HG02623 (cell line): ENCODE measurements around the gene EID2B.

Experiments
- ATAC-seq: cut with Tn5 transposase; IDR thresholded peaks from one replicate; pipeline ENCODE4 v1.9.1; 2021; ENCODE audit warnings: moderate library complexity; ENCODE audit not compliant: unreplicated experiment

The EID2B gene

DNA sequence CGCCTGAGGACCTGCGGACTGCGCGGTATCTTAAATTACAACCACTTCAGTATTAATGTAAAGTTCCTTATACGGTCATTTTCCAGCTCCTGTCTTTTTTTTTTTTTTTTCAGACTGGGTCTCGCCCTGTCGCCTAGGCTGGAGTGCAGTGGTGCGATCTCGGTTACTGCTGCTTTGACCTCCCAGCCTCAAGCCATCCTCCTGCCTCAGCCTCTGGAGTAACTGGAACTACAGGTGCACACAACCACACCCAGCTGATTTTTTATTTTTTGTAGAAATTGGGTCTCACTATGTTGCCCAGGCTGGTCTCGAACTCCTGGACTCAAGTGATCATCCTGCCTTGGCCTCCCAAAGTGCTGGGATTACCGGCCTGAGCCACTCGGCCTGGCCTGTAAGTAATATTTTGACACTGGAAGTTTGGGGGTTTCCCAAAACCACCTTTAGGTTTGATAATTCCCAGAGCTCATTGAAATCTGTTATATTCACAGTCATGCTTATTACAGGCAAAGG, 406 bp upstream of the EID2B start:
- no peak for ATAC-seq

DNA sequence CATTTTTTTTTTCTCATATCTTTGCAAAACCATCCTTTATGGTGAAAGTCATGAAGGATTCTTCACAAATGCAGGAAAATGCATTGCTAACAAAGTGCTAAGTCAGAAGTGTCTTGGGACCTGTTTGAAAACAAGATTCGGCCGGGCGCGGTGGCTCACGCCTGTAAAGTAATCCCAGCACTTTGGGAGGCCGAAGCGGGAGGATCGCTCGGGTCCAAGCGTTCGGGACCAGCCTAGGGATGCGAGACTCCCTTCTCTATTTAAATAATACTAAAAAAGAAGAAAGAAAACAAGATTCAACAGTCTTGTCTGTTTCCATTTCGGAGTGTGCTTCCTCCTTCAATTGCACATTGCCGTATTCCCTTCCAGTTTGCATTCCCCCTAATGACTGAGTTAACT, 819 bp downstream of the EID2B start:
- ATAC-seq = no peak

DNA sequence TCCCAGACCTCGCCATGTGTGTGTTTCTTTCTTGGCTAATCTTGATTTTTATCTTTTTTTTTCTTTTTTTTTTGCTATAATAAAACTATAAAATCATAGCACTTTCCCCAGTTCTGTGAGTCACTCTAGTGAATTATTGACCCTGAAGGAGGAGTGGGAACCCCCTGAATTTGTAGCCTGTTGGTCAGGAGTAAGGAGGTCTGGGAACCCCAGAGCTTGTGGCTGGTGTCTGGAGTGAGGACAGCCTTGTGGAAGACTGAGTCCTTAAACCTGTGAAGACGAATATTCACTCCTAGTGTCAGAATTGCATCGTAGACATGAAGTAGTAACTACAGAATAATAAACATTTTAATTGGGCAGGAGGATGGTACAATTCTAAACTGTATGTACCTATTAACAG, 7.4 kb downstream of the EID2B start:
- no peak for ATAC-seq

DNA sequence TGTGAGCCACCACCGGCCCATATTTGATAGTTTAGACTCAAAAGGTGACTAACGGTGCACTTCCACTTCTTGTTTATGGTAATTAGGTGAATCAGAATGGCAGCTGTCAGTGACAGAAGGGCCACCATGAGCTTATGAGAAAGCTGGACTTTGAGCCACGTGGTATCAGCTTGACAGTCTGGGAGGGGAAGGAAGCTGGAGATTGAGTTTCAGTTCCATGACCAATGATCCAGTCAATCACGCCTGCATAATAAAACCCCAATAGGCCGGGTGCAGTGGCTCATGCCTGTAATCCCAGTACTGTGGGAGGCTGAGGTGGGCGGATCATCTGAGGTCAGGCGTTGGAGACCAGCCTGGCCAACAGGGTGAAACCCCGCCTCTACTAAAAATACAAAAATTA, 8.2 kb downstream of the EID2B start:
- ATAC-seq = no peak

DNA sequence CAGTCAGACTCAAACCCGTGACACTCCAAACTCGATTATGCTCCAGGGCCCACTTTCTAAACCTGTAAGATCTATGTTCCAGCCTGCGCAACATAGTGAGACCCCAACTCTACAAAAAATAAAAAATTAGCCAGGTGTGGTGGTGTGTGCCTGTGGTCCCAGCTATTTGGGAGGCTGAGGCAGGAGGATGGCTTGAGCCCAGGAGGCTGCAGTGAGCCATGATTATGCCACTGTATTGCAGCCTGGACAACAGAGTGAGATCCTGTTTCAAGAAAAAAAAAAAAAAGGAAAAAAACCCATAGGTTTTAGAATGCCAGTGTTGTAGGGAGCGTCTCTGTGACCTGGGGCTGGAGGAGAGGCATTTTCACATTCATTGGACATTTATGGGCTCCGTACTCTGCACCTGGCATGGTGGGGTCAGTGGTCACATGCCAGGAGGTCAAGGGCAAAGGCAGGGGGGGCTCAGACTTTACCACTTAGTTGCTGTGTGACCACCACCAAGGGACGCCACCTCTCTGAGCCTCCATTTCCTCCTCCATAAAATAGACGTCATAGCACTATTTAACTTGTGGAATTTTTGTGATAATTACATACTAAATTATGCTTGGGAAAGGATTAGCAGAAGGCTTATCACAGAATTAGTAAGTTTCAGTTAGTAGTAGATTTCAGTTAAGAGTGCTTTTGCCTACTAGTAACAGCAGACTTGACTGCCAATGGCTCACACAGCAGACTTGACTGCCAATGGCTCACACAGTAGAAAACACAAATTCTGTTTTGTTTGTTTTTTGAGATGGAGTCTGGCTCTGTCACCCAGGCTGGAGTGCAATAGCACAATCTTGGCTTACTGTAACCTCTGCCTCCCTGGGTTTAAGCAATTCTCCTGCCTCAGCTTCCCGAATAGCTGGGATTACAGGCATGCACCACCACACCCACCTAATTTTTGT, 11.8 kb downstream of the EID2B start:
- no peak for ATAC-seq

DNA sequence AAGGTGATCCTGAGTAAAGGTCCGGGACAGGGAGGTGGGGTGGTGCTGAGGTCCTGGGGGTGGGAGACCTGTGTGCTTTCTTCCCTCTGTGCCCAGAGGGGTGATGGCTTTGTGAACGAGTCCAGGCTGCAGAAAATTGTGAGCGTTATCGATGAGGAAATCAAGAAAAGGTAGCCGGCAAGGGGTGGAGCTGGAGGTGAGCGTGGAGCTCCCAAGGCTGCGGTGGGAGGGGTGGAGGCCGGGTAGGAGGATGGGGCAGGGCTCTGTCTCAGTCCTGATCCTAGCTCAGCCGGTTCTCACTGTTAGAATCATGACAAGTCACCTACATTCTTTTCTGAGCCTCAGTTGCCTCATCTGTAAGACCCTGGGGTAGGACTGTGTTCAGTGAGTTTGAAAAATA, 13.7 kb downstream of the EID2B start:
- ATAC-seq = no peak

DNA sequence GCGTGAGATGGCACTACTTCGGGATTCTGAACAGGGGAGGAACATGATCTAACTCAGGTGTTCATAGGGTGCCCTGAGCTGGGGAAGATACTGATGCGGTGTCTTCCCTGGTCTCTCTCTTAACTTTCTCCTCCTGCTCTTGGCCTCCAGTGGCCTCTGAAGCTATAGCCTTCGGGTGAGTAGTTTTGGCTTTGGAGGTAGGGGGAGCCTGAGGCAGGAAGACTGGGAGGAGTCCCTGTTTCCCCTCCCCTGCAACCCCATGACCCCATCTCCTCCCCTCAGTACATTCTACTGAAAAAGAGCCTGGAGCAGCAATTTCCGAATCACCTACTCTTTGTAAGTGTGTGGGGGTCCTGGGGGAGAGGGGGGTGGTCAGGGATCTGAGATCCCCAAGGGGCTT, 14.2 kb downstream of the EID2B start:
- ATAC-seq = no peak

DNA sequence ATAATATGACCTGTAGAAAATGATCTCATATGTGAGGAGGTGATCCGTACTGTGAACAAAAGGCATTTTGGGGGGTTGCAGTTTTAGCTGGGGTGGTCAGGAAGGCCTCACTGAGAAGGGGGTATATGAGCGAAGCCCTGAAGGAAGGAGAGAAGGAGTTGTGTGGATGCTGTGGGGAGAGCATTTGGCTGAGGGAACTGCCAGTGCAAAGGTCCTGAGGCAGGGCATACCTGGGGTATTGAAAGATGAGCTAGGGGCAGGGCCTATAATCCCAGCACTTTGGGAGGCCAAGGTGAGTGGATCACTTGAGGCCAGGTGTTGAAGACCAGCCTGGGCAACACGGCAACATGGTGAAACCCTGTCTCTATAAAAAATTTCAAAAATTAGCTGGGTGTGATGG, 15.2 kb downstream of the EID2B start:
- ATAC-seq = no peak

DNA sequence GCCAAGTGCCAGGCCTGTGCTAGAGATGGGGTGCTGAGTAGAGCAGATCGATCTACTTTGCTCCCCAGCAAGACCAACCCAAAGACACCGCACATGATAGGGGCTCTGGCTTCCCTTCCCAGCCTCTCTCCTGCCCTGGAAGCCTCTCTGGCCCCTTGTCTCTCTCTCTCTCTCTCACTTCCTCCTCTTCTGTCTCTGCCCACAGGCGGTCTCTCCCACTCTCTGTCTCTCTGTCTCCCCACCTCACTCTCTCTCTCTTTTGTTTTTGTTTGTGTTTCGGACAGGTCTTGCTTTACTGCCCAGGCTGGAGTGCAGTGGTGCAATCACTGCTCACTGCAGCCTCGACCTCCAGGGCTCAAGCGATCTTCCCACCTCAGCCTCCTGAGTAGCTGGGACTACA, 16.4 kb downstream of the EID2B start:
- ATAC-seq = no peak

DNA sequence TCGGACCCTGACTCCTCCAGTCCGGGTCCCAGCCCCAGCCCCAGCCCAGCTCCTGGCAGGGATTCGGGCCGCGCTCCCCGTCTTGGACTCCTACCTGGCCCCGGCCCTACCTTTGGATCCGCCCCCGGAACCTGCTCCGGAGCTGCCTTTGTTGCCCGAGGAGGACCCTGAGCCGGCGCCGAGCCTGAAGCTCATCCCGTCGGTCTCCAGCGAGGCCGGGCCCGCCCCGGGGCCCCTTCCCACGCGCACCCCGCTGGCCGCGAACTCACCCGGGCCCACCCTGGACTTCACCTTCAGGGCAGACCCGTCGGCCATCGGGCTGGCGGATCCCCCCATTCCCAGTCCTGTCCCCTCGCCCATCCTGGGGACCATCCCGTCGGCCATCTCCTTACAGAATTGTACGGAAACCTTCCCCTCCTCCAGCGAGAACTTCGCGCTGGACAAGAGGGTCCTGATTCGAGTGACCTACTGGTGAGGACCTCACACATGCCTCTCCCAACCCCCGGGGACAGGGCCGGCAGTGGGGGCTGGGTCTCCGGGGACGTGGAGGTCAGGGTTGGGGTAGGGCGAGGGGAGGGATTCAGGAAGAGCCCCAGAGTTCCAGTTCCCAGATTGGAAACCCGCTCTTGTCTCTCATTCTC, 17.0 kb downstream of the EID2B start:
- ATAC-seq = no peak

DNA sequence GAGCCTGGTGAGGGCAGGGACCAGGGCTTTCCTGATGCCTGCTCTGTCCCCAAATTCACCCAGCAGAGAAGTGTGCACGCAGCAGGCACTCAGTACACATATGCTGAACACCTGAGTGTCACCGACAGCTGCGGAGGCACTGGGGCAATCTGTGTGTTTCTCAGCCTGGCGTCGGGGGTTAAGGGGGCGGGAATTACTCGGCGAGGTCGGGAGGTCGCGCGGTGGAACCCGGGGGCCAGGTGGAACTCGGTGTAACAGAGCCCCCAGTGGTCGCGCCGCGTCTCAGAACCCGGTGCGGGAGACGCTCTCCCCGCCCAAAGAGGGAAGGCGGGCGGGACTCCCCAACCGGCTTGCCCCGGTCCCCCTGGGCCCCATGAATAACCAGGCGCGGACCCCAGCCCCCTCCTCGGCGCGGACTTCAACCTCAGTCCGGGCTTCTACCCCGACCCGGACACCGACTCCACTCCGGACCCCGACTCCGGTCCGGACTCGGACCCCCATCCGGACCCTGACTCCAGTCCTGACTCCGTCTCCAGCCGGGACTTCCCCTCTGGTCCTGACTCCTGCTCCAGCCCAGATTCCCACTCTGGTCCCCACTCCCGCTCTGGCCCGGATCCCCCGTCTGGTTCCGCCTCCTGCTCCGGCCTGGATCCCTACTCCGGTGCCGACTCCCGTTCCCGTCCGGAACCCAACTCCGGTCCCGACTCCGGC, 17.7 kb downstream of the EID2B start, which contains the start of gene SELENOV:
SELENOV (plus strand) TSS at position 300 of the 711 bp plus-strand sequence; CDS start at position 374, 74 bp downstream.
- no peak for ATAC-seq

DNA sequence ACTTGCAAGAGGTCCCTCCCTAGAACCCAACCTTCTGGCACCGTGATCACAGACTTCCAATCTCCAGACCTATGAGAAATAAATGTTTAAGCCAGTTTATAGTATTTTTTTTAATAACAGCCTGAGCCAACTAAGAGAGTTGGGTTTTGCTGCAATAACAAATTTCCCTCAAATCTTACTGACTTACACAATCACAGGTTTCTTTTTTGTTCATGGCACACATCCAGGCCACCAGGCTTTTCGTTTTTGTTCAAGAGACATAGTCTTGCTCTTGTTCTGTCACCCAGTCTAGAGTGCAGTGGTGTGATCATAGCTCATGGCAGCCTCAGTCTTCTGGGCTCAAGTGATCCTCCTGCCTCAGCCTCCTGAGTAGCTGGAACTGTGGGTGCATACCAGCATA, 19.7 kb downstream of the EID2B start:
- no peak for ATAC-seq

DNA sequence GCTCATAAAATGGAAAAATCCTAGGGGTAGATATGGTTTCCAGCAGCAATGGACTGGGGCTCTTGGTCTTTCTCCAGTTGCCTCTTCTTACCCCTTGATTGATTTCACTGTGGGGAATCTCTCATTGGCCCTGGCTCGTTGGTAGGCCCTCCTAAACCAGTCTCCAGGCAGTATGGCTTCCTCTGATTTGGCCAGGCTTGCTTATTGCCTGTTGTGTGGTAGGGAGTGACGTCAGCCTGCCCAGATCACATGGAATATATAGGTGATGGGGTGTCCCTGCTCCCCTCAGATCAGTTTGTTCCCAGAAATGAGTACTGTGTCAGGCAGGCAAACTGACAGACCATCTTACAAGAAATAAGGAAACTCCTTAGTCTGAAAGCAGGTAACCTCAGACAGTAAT, 23.4 kb downstream of the EID2B start:
- no peak for ATAC-seq

DNA sequence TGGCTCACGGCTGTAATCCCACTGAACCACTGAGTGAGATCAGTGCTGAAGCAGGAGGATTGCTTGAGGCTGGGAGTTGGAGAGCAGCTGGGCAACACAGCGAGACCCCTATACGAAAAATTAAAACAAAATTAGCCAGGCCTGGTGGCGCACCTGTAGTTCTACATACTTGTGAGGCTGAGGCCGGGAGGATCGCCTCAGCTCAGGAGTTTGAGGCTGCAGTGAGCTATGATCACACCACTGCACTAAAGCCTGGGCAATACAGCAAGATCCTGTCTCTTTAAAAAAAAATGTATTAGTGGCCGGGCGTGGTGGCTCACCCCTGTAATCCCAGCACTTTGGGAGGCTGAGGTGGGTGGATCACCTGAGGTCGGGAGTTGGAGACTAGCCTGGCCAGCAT, 24.0 kb downstream of the EID2B start:
- ATAC-seq = no peak

DNA sequence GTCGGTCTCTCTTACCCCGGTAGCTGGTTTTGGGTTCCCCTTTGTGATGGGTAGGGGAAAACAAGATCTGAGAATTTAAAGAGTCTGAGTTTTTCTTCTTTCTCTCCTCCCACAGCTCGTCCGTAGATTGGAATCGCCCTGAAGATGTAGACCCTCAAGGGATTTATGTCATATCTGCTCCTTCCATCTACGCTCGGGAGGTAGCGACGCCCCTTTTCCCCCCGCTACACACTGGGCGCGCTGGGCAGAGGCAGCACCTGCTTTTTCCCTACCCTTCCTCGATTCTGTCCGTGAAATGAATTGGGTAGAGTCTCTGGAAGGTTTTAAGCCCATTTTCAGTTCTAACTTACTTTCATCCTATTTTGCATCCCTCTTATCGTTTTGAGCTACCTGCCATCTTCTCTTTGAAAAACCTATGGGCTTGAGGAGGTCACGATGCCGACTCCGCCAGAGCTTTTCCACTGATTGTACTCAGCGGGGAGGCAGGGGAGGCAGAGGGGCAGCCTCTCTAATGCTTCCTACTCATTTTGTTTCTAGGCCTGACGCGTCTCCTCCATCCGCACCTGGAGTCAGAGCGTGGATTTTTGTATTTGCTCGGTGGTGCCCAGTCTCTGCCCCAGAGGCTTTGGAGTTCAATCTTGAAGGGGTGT, 24.8 kb downstream of the EID2B start:
- no peak for ATAC-seq

DNA sequence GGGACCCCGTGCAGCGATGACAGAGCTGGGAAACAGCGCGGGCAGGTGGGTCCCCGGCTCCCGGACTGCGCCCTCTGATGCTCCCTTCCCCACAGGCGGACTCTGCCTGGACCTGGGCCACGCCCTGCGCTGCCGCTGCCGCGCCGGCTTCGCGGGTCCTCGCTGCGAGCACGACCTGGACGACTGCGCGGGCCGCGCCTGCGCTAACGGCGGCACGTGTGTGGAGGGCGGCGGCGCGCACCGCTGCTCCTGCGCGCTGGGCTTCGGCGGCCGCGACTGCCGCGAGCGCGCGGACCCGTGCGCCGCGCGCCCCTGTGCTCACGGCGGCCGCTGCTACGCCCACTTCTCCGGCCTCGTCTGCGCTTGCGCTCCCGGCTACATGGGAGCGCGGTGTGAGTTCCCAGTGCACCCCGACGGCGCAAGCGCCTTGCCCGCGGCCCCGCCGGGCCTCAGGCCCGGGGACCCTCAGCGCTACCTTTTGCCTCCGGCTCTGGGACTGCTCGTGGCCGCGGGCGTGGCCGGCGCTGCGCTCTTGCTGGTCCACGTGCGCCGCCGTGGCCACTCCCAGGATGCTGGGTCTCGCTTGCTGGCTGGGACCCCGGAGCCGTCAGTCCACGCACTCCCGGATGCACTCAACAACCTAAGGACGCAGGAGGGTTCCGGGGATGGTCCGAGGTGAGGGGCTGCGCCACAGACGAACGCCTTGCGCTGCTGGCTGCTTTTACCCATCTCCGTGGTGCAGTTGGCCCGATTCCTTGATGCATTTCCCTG, 25.5 kb downstream of the EID2B start:
- no peak for ATAC-seq

DNA sequence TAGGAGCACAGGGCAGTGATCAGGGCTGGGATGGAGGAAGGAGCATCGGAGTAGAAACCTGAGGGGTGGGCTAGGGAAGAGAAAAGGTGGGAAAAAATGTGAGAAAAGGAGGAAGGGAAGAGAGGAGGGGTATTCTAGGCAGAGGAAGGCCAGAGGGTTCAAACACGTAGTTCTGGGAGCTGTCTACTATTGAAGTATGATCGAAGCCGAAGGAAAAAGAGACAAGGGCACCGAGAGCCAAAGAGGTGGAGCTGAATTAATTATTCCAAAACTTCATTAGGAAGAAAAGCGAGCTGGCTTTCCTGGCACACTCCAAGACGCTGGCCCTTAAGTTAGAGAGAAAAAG, 26.1 kb downstream of the EID2B start:
- no peak for ATAC-seq

DNA sequence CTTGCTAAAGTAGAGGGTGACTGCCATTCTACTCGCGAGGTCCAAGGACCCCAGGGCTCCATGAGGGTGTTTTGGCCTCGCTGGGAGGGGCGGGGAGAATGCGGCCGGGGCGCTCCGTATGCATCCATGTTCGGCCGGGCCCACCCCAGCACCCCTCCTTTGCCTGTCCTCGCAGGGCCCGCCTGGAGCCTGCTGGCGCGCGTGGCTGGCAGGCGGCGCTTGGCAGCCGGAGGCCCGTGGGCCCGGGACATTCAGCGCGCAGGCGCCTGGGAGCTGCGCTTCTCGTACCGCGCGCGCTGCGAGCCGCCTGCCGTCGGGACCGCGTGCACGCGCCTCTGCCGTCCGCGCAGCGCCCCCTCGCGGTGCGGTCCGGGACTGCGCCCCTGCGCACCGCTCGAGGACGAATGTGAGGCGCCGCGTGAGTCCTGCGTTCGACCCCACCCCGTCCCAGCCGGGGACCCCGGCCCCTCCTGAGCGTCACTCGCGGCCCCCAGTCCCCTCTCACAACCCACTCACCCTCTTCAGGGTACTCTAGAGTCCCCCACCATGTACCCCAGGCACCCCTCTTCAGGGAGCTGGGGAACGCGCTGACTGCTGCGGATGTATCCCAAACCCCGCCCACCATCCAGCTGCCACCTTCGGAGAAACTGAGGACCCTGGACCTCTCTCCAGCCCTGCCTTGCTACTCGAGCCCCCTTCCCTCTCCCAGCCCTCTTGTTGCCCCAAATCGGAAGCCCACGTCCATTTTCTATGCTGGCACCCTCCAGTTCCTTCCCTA, 29.8 kb downstream of the EID2B start:
- ATAC-seq = no peak

DNA sequence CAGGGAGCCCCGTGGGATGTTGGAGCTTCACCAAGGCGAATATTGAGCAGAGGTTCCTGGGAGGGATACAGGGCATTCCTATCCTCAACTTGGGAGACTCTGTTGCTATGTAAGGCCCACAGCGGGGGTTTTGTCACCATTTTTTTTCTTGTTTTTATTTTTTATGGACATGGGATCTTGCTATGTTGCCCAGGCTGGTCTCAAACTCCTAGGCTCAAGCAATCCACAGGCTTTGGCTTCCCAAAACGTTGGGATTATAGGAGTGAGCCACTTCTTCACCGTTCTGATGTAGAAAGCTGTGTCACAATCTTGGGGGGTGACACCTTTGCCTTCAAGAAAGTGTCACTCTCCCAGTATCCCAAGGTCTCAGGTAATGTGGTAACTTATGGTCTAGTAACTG, 31.3 kb downstream of the EID2B start:
- no peak for ATAC-seq

DNA sequence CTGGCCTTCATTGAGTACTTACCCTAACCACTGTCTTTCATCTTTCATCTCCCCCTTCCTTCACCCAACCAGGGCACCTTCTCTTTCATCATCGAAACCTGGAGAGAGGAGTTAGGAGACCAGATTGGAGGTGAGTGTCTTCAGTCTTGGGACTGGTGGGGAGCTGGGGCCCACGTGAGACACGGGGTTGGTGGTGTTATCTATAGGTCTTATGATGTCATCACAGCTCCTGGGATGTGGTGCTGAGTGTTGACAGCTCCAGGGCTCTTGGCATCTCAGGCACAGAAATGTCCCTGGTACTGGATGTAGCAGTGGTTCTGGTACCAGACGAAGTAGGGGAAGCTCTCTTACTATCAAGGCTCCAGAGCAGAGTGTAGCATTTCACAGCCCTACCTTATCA, 32.1 kb downstream of the EID2B start:
- ATAC-seq = no peak
